ENCODE results near the gene ZNF211.

- TF ChIP-seq, protein P1, sequence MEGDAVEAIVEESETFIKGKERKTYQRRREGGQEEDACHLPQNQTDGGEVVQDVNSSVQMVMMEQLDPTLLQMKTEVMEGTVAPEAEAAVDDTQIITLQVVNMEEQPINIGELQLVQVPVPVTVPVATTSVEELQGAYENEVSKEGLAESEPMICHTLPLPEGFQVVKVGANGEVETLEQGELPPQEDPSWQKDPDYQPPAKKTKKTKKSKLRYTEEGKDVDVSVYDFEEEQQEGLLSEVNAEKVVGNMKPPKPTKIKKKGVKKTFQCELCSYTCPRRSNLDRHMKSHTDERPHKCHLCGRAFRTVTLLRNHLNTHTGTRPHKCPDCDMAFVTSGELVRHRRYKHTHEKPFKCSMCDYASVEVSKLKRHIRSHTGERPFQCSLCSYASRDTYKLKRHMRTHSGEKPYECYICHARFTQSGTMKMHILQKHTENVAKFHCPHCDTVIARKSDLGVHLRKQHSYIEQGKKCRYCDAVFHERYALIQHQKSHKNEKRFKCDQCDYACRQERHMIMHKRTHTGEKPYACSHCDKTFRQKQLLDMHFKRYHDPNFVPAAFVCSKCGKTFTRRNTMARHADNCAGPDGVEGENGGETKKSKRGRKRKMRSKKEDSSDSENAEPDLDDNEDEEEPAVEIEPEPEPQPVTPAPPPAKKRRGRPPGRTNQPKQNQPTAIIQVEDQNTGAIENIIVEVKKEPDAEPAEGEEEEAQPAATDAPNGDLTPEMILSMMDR (IDR thresholded peaks at IDR 0.05; ENCODE audit: extremely low read depth in 1 of 2, insufficient read depth in 1 of 2, low read depth in 1 of 2, low read length in 2 of 2): no peak
- TF ChIP-seq EZH2 (IDR thresholded peaks at IDR 0.05; ENCODE audit: borderline replicate concordance, low read depth, low read length, severe bottlenecking) (no peak), POLR2A (IDR thresholded peaks at IDR 0.05; ENCODE audit: low read depth, low read length) (no peak)
Observed at GRCh38 chr19:57653689-57654088, 20.7 kb downstream of the ZNF211 start.

Data from endothelial cell of umbilical vein (primary cell).